ENCODE data around the gene ACP2.

The ACP2 gene

GRCh38 chr11:47248664-47249377 lies at the start of gene ACP2:
TSS of gene ACP2 (minus strand) at chr11:47248814. CDS start at chr11:47248789, 25 bp downstream.
- DNase-seq = peak; percentile 88

GRCh38 chr11:47296045-47296444 lies 47.4 kb upstream of the ACP2 start:
- DNase-seq = peak; percentile 94

GRCh38 chr11:47295385-47295784 lies 46.8 kb upstream of the ACP2 start:
- no peak for DNase-seq

GRCh38 chr11:47289856-47290255 lies 41.2 kb upstream of the ACP2 start:
- DNase-seq = no peak

GRCh38 chr11:47288066-47288465 lies 39.5 kb upstream of the ACP2 start:
- no peak for DNase-seq

- DNase-seq = no peak
Observed at GRCh38 chr11:47285969-47286770, 37.6 kb upstream of the ACP2 start.

- no peak for DNase-seq
Observed at GRCh38 chr11:47284151-47284550, 35.5 kb upstream of the ACP2 start.

DNA sequence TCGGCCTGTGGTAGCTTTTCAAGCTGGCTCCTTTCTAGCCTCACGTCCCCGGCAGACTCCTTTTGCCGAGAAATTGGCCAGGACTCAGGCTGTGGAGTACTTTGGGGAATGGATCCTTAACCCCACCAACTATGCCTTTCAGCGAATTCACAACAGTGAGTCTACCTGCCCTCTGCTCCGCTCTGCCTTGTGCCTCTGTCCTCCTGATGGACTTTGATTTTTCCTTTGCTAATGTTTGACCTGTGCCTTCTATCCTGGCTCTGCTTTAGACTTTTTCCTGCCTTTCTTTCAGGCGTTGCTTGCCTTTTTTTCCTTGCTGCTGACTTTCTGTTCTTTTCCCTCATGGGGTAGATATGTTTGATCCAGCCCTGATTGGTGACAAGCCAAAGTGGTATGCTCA lies 33.8 kb upstream of the ACP2 start:
- DNase-seq = no peak

- no peak for DNase-seq
Observed at GRCh38 chr11:47280860-47281259, 32.2 kb upstream of the ACP2 start.

GRCh38 chr11:47280099-47280498 lies 31.5 kb upstream of the ACP2 start:
- no peak for DNase-seq

GRCh38 chr11:47278769-47279168 lies 30.2 kb upstream of the ACP2 start:
- no peak for DNase-seq

- no peak for DNase-seq
Observed at GRCh38 chr11:47278058-47278457, 29.4 kb upstream of the ACP2 start.

DNA sequence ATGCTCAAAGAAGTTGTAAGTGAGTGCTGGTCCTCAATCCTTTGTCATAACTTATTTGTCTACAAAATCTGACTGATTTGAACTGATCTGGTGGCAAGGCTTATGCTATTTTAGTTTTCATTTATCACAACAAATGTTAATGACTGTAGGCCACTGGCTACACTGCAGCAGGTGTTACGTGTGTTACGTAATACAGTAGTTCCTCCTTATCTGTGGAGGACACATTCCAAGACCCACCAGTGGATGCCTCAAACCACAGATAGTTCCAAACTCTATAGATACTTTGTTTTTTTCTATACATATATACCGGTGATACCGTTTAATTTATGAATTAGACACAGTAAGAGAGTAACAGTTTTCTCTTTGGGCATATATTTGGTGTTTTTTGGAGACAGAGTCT lies 28.3 kb upstream of the ACP2 start:
- no peak for DNase-seq

GRCh38 chr11:47274495-47275235 lies 26.1 kb upstream of the ACP2 start:
- DNase-seq = no peak

- DNase-seq = no peak
Observed at GRCh38 chr11:47272706-47273105, 24.1 kb upstream of the ACP2 start.

DNA sequence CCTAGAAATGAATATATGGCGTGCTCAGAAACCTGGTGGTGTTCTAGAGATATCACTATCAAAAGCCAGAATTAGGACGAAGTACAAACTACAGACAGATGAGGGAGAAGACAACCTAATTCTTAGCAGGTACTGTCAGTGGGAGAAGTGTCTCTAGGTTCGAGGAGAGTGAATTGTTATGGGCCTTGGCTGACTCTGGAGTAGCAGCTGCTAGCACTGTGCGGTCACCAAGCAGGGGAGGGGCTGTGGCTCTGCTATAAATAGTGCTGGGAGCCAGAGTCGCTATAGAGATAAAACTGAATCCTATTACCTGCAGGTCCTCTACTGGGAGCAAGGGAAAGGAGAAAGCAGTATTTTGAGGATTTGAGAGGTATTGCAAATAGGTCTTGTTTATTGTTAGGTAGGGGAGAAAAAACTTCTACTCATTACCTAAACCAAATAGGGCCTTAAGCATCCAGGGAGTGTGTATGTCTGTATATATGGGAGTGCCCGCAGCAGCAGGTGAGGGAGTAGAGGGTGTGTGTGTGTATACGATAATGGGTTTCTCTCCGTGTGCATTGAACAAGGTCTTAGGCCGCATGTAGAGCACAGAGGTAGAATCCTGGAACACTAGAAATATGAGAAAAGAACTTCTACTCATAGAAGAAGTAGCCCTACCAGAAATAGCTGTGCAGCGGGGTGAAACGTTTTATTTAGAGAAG lies 23.5 kb upstream of the ACP2 start:
- DNase-seq = peak; percentile 77

DNA sequence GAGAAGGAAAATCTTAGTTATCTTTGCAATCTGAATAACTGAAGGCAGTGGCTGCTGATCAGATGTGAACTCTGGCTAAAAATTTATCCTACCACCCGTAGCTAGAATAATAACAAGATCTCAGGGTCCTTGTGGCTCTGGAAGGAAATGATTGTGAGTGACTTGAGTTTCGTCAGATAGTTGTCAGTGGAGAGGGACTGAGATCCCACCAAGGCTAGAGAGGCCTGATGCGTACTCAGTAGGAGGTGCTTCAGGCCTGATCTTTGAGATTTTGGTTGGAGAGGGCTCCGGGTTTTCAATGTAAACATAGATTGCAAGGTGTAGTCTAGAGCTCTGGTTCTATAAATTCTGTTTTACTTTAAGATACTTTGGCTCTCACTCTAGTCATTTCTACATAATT lies 22.7 kb upstream of the ACP2 start:
- DNase-seq = no peak

- DNase-seq = peak; percentile 44
Observed at GRCh38 chr11:47270331-47271271, 22.0 kb upstream of the ACP2 start.

GRCh38 chr11:47269829-47270305 lies 21.3 kb upstream of the ACP2 start, which contains the start of gene MADD:
TSS of gene MADD (plus strand) at chr11:47270133.
- peak; percentile 89 for DNase-seq

- peak; percentile 89 for DNase-seq
Observed at GRCh38 chr11:47269002-47269828, 20.6 kb upstream of the ACP2 start.

Measured in NCI-H1105 treated with DMSO at 0.1 percent for 48 hours (cell line).